HCT116 (cell line): Measurements from ENCODE around the gene ZFP36. TPM values are rescaled to one million over a fixed set of nuclear protein-coding genes. Genes with fewer than 3 reads are reported as not detected.

ENCODE experiments used
- ATAC-seq: fragments of 200-7000 bp; cut with Tn5 transposase; 2 replicates; pipeline ENCODE4 v1.9.1; 2020; ENCODE audit warnings: mild to moderate bottlenecking, moderate library complexity
- BruUV-seq: library from RNA; stranded (reverse); fragments of 400-500 nt; replicated peaks from 2 replicates; lab custom pipeline; 2021; lab: Mats Ljungman, UMichigan
- CTCF ChIA-PET: fragments of 300-600 bp; sonication (Branson Sonifier 250); formaldehyde crosslinking; loops from one replicate; lab custom pipeline; 2021; ENCODE audit warnings: antibody characterized with exemption; lab: Charles Lee
- POLR2A ChIA-PET: fragments of 300-600, 350-600 bp; sonication (Branson Sonifier 250); formaldehyde crosslinking; loops from one replicate; lab custom pipeline; 2021; ENCODE audit warnings: antibody characterized with exemption; lab: Charles Lee
- RAD21 ChIA-PET, 2 experiments: fragments of 300-600 bp; sonication (Branson Sonifier 250); formaldehyde crosslinking; loops; one replicate each; lab custom pipeline; 2023; ENCODE audit warnings: low total read pairs in 2 of 2; ENCODE audit not compliant: uncharacterized antibody in 2 of 2, unreplicated experiment in 2 of 2, low non-redundant PET in 1 of 2; lab: Charles Lee
- DNase-seq: peaks from one replicate; pipeline ENCODE4 v3.0.0-alpha.2; 2010; ENCODE audit warnings: low read depth, low spot score
- H2AFZ ChIP-seq: fragments of 200-600 bp; shearing (Covaris generic), sonication (generic); 2 replicates; pipeline ENCODE4 v1.6.1; 2017; ENCODE audit warnings: low read depth, mixed run types, mixed read lengths, antibody characterized with exemption, low read length; ENCODE audit not compliant: poor library complexity, severe bottlenecking
- H3K27ac ChIP-seq: 2 replicates; pipeline ENCODE4 v1.5.1; 2012; ENCODE audit warnings: low read depth, low read length
- H3K27me3 ChIP-seq: fragments of 200-600 bp; sonication (generic); 2 replicates; pipeline ENCODE4 v1.6.1; 2016; ENCODE audit warnings: mixed run types, low read length, mixed read lengths; ENCODE audit not compliant: insufficient read depth
- H3K36me3 ChIP-seq, 2 experiments: fragments of 200-500 bp in 1 of 2; fragments of 200-600 bp in 1 of 2; sonication (Bioruptor generic) in 1 of 2; sonication (generic) in 1 of 2; 2 replicates each; pipeline versions ENCODE4 v1.5.1 to v1.6.1; 2014 to 2016; ENCODE audit warnings: low read length in 2 of 2, inconsistent platforms in 1 of 2, mixed read lengths in 1 of 2, mixed run types in 1 of 2; ENCODE audit not compliant: insufficient read depth in 2 of 2, control insufficient read depth in 1 of 2
- H3K4me1 ChIP-seq, 2 experiments: fragments of 200-600 bp in 1 of 2; sonication (generic) in 1 of 2; 2 replicates each; pipeline versions ENCODE4 v1.5.1 to v1.6.1; 2012 to 2017; ENCODE audit warnings: low read length in 2 of 2, inconsistent platforms in 1 of 2, mild to moderate bottlenecking in 1 of 2, mixed read lengths in 1 of 2, mixed run types in 1 of 2, moderate library complexity in 1 of 2; ENCODE audit not compliant: insufficient read depth in 2 of 2, control insufficient read depth in 1 of 2
- H3K4me2 ChIP-seq: fragments of 200-600 bp; sonication (generic); 2 replicates; pipeline ENCODE4 v1.6.1; 2017; ENCODE audit warnings: mixed run types, low read length, mixed read lengths
- H3K4me3 ChIP-seq, 2 experiments: fragments of 200-600 bp in 1 of 2; sonication (generic) in 1 of 2; replicated peaks in 1 of 2; 2 replicates each; pipeline ENCODE4 v1.5.1; 2011 to 2016; ENCODE audit warnings: low read length in 2 of 2, control low read depth in 1 of 2, low read depth in 1 of 2, mild to moderate bottlenecking in 1 of 2, mixed read lengths in 1 of 2, mixed run types in 1 of 2
- H3K79me2 ChIP-seq: fragments of 200-600 bp; sonication (generic); 2 replicates; pipeline ENCODE4 v1.6.1; 2017; ENCODE audit warnings: mild to moderate bottlenecking, mixed run types, low read length, moderate library complexity, mixed read lengths; ENCODE audit not compliant: insufficient read depth
- H3K9ac ChIP-seq: fragments of 200-600 bp; sonication (generic); 2 replicates; pipeline ENCODE4 v1.6.1; 2016; ENCODE audit warnings: low read length, mixed read lengths
- H3K9me2 ChIP-seq: fragments of 200-600 bp; sonication (generic), shearing (Covaris generic); 2 replicates; pipeline ENCODE4 v1.6.1; 2017; ENCODE audit warnings: mixed run types, mild to moderate bottlenecking, moderate library complexity; ENCODE audit not compliant: insufficient read depth
- H3K9me3 ChIP-seq, 2 experiments: fragments of 200-500 bp in 1 of 2; fragments of 200-600 bp in 1 of 2; sonication (Bioruptor generic) in 1 of 2; sonication (generic) in 1 of 2; 2 replicates each; pipeline ENCODE4 v1.6.1; 2014 to 2017; ENCODE audit warnings: low read length in 2 of 2, mixed read lengths in 2 of 2, inconsistent platforms in 1 of 2, low read depth in 1 of 2, mild to moderate bottlenecking in 1 of 2, mixed run types in 1 of 2, moderate library complexity in 1 of 2; ENCODE audit not compliant: control insufficient read depth in 1 of 2, insufficient read depth in 1 of 2
- H4K20me1 ChIP-seq: fragments of 200-600 bp; sonication (generic), shearing (Covaris generic); 2 replicates; pipeline ENCODE4 v1.6.1; 2017; ENCODE audit warnings: mixed run types, mild to moderate bottlenecking, moderate library complexity; ENCODE audit not compliant: insufficient read depth
- FOSL1 ChIP-seq: IDR thresholded peaks from 2 replicates; pipeline ENCODE4 v1.6.1; 2012; ENCODE audit warnings: low read depth
- SRF ChIP-seq: IDR thresholded peaks from 2 replicates; pipeline ENCODE4 v1.6.1; 2012; ENCODE audit warnings: low read depth
- YY1 ChIP-seq: IDR thresholded peaks from 2 replicates; pipeline ENCODE4 v1.6.1; 2011; ENCODE audit warnings: low read length, low read depth, moderate library complexity, mild to moderate bottlenecking; ENCODE audit not compliant: insufficient replicate concordance; ENCODE audit errors: extremely low read depth
- ZFX ChIP-seq: fragments of 450-650 bp; IDR thresholded peaks from 2 replicates; pipeline ENCODE4 v1.6.1; 2017
- intact Hi-C: fragments of 100-400 bp; cut with micrococcal nuclease; formaldehyde crosslinking; loops from 2 replicates; pipeline ENCODE4 v1.10.0; 2022
- total RNA-seq: library from RNA; stranded (reverse); gene quantifications from one replicate; pipeline ENCODE4 v1.2.1, GENCODE V29; 2021; ENCODE audit not compliant: unreplicated experiment
- TF ChIP-seq, protein P1 (sequence below): IDR thresholded peaks from 2 replicates; pipeline ENCODE4 v1.6.1; 2011; ENCODE audit warnings: mild to moderate bottlenecking, low read length, moderate library complexity; ENCODE audit not compliant: insufficient replicate concordance; ENCODE audit errors: extremely low read depth
- TF ChIP-seq, protein P2 (sequence below): IDR thresholded peaks from 2 replicates; pipeline ENCODE4 v1.6.1; 2012
- TF ChIP-seq, protein P3 (sequence below): IDR thresholded peaks from 2 replicates; pipeline ENCODE4 v1.6.1; 2012; ENCODE audit warnings: low read depth

ZFP36 gene
- total RNA-seq, 1 experiment from 2014 or later, result 131 TPM

DNA sequence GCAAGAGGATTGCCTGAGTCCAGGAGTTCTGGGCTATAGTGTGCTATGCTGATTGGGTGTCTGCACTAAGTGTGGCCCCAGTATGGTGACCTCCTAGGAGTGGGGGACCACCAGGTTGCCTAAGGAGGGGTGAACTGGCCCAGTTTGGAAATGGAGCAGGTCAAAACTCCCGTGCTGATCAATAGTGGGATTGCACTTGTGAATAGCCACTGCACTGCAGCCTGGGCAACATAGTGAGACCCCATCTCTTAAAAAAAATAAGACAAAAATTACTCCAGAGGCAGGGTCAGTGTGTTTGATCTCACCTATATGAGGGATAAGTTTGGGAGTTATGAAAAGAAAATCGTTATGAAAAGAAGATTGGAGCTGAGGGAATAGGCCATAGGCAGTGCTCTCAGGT lies 37.4 kb upstream of the ZFP36 start:
- BruUV-seq, result no TSS peak
- no peaks in the 10 kb centered on the region; the same call in 1 of the 2 replicates for H4K20me1 ChIP-seq
- H3K4me1 ChIP-seq, result no peaks in the 10 kb centered on the region
- H3K27me3 ChIP-seq, result no peaks in the 10 kb centered on the region
- RAD21 ChIA-PET, result no interaction called here
- ATAC-seq (no peak), DNase-seq (no peak)
- CTCF ChIA-PET, result no interaction called here
- H3K36me3 ChIP-seq, result peaks cover 29 to 45% of the 10 kb centered on the region in 2 experiments
- 0 out of 2 replicates have a peak, but pooled peaks cover 2% of the 10 kb centered on the region for H3K79me2 ChIP-seq
- H3K4me2 ChIP-seq, result no peak overlapping the region
- POLR2A ChIA-PET, result no interaction called here
- H3K9me3 ChIP-seq, result no peaks in the 10 kb centered on the region
- no peak overlapping the region for H3K4me3 ChIP-seq
- no peak overlapping the region for H3K27ac ChIP-seq
- intact Hi-C loops, result no loop called here
- H3K9ac ChIP-seq, result no peak overlapping the region
- TF ChIP-seq YY1, result no peak
- TF ChIP-seq, protein P1, sequence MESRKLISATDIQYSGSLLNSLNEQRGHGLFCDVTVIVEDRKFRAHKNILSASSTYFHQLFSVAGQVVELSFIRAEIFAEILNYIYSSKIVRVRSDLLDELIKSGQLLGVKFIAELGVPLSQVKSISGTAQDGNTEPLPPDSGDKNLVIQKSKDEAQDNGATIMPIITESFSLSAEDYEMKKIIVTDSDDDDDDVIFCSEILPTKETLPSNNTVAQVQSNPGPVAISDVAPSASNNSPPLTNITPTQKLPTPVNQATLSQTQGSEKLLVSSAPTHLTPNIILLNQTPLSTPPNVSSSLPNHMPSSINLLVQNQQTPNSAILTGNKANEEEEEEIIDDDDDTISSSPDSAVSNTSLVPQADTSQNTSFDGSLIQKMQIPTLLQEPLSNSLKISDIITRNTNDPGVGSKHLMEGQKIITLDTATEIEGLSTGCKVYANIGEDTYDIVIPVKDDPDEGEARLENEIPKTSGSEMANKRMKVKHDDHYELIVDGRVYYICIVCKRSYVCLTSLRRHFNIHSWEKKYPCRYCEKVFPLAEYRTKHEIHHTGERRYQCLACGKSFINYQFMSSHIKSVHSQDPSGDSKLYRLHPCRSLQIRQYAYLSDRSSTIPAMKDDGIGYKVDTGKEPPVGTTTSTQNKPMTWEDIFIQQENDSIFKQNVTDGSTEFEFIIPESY, result no peak
- no peak for TF ChIP-seq FOSL1
- TF ChIP-seq, protein P2, sequence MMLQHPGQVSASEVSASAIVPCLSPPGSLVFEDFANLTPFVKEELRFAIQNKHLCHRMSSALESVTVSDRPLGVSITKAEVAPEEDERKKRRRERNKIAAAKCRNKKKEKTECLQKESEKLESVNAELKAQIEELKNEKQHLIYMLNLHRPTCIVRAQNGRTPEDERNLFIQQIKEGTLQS, result no peak
- TF ChIP-seq SRF, result no peak
- TF ChIP-seq ZFX, result no peak
- TF ChIP-seq, protein P3, sequence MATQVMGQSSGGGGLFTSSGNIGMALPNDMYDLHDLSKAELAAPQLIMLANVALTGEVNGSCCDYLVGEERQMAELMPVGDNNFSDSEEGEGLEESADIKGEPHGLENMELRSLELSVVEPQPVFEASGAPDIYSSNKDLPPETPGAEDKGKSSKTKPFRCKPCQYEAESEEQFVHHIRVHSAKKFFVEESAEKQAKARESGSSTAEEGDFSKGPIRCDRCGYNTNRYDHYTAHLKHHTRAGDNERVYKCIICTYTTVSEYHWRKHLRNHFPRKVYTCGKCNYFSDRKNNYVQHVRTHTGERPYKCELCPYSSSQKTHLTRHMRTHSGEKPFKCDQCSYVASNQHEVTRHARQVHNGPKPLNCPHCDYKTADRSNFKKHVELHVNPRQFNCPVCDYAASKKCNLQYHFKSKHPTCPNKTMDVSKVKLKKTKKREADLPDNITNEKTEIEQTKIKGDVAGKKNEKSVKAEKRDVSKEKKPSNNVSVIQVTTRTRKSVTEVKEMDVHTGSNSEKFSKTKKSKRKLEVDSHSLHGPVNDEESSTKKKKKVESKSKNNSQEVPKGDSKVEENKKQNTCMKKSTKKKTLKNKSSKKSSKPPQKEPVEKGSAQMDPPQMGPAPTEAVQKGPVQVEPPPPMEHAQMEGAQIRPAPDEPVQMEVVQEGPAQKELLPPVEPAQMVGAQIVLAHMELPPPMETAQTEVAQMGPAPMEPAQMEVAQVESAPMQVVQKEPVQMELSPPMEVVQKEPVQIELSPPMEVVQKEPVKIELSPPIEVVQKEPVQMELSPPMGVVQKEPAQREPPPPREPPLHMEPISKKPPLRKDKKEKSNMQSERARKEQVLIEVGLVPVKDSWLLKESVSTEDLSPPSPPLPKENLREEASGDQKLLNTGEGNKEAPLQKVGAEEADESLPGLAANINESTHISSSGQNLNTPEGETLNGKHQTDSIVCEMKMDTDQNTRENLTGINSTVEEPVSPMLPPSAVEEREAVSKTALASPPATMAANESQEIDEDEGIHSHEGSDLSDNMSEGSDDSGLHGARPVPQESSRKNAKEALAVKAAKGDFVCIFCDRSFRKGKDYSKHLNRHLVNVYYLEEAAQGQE, result no peak
- TF ChIP-seq, all 23 proteins: peak for 0
- H2AFZ ChIP-seq, result no peak overlapping the region
- H3K9me2 ChIP-seq, result no peaks in the 10 kb centered on the region
